ENCODE results near the gene UPK3BL2.
"Not testable (repeated sequence)": the region's sequence is repeated elsewhere in the genome, so short reads cannot be mapped to it uniquely, and the experiment has no call there.

Gene UPK3BL2

DNA sequence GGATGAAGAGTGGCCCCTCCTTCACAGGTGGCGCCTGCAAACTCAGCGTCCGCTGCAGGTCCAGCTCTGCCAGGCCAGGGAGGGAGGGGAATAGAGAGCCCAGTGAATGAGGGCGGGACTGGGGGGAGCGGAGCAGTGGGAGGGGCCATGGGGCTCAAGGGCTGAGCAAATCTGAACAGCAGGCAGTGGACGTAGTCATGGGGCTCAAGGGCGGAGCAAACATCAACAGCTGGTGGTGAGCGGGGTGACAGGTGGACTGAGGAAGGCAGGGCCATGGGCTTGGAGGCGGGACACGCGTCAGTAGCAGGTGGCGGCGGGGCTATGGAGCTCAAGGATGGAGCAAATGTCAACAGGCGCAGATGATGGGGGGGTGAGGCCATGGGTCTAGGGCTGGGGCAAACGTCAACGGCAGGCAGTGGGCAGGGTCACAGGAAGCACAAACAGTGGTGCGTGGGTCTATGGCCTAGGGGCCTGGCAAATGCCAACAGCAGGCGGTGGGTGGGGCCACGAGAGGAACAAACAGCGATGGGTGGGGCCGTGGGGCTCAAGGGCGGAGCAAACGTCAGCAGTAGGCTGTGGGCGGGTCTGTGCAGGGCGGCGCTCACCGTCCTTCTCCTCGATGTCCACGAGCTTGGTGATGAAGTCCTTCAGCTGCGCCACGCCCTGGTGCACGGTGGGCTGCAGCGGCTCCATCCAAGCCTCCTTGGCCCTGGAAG, 50.1 kb downstream of the UPK3BL2 start:
- not testable (repeated sequence) for DNase-seq (ENCODE audit: low spot score)

DNA sequence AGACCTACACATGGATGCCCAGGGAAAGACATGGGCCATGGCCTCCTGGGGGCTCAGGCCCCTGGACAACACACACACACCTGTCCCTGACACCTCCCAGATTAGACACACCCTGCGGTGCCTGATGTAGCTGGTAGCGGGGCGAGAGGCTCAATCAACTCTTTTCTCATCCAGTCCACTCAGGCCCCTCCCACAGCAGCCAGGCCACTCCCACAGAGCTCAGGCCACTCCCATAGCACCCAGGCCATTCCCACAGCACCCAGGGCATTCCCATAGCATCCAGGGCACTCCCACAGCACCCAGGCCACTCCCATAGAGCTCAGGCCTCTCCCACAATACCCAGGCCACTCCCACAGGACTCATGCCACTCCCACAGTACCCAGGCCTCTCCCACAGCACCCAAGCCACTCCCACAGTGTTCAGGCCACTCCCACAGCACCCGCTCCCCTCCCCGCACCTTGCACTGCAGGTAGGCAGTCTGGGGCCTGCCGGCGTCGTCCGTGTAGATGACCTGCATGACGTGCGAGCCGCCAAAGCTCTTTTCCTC, 52.9 kb downstream of the UPK3BL2 start:
- DNase-seq (ENCODE audit: low spot score): not testable (repeated sequence)
